AG09309 (cell line): Measurements from ENCODE around the gene HSPH1.

ENCODE experiments used
- DNase-seq: peaks from one replicate; pipeline ENCODE4 v3.0.0-alpha.2; 2010; ENCODE audit warnings: low read depth
- H3K4me3 ChIP-seq: 2 replicates; pipeline ENCODE4 v1.5.1; 2011; ENCODE audit warnings: mild to moderate bottlenecking, low read depth, low read length, moderate library complexity; ENCODE audit not compliant: control insufficient read depth
- TF ChIP-seq, protein P1 (sequence below): IDR thresholded peaks from 2 replicates; pipeline ENCODE4 v1.5.1; 2011; ENCODE audit warnings: mild to moderate bottlenecking, low read depth, low read length, inconsistent platforms; ENCODE audit not compliant: insufficient read depth, control insufficient read depth; ENCODE audit errors: missing control alignments

The HSPH1 gene

GRCh38 chr13:31116224-31116623, 45.5 kb downstream of the HSPH1 start:
- DNase-seq: no peak
- TF ChIP-seq, protein P1, sequence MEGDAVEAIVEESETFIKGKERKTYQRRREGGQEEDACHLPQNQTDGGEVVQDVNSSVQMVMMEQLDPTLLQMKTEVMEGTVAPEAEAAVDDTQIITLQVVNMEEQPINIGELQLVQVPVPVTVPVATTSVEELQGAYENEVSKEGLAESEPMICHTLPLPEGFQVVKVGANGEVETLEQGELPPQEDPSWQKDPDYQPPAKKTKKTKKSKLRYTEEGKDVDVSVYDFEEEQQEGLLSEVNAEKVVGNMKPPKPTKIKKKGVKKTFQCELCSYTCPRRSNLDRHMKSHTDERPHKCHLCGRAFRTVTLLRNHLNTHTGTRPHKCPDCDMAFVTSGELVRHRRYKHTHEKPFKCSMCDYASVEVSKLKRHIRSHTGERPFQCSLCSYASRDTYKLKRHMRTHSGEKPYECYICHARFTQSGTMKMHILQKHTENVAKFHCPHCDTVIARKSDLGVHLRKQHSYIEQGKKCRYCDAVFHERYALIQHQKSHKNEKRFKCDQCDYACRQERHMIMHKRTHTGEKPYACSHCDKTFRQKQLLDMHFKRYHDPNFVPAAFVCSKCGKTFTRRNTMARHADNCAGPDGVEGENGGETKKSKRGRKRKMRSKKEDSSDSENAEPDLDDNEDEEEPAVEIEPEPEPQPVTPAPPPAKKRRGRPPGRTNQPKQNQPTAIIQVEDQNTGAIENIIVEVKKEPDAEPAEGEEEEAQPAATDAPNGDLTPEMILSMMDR: no peak
- H3K4me3 ChIP-seq: no peak overlapping the region

DNA sequence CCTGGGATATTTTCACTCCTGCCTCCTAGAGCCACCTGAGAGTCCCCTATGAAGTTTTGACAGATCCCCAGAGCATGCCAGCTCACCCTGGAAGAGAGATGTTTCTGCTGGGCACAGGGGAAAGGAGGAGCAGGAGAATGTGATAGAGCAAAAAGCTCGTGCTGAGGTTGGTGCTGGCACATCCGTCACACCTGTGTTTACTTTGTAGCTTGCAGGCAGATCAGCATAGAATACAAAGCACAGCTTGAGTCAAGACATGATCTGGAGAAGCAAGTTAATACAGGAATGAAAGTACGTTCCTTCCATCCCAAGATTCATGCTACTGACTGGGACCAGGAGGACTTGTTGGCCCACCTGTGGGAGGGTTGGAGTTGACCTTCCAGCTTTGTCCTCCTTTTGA, 46.1 kb downstream of the HSPH1 start:
- no peak for DNase-seq
- TF ChIP-seq, protein P1: no peak
- H3K4me3 ChIP-seq: no peak overlapping the region

GRCh38 chr13:31114641-31115040, 47.1 kb downstream of the HSPH1 start:
- no peak overlapping the region for H3K4me3 ChIP-seq
- no peak for DNase-seq
- TF ChIP-seq, protein P1: no peak

- TF ChIP-seq, protein P1: no peak
- no peak overlapping the region for H3K4me3 ChIP-seq
- peak; percentile 2 for DNase-seq
Measured at GRCh38 chr13:31111136-31111535, 50.6 kb downstream of the HSPH1 start.

DNA sequence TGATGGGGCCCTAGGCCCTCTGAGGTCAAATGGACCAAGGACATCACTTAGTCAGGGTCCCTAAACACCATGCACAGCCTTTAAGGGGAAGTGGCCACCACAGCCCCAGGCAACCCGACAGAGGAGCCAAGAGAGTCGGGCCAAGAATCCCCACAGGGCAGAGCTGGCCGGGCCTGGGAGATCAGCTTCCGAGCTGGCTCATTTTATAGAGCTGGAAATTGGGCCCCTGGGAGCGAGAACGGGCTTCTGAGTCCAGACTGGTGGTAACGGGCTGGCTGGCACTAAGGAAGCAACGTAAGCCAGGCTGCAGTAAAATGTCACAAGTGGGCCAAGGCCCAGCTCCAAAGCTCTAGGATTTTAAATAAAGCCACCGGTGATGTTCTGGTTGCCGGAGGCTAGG, 51.1 kb downstream of the HSPH1 start:
- no peak overlapping the region for H3K4me3 ChIP-seq
- DNase-seq: no peak
- TF ChIP-seq, protein P1: no peak

DNA sequence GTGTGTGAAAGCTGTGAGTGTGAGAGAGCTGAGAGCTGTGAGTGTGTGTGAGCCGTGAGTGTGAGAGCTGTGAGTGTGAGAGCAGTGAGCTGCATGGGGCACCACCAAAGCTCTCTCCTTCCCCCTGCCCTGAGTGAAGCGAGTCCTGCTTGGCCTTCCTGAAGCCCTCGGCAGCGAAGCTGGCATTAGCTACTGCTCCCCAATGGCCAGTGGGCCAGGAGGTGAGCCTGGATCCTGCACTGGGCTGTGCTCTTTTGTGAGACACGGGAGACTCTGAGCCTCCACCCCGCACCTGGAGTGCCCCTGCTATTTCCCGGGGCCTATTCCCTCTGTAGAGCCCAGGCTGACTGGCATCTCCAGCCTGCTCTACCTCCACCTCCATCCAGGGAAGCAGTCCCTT, 51.5 kb downstream of the HSPH1 start:
- TF ChIP-seq, protein P1: no peak
- no peak overlapping the region for H3K4me3 ChIP-seq
- DNase-seq: no peak

- no peak overlapping the region for H3K4me3 ChIP-seq
- TF ChIP-seq, protein P1: no peak
- no peak for DNase-seq
Measured at GRCh38 chr13:31107109-31107508, 54.6 kb downstream of the HSPH1 start.
